ENCODE data around the gene TLR10.
"Not testable (repeated sequence)": the region's sequence is repeated elsewhere in the genome, so short reads cannot be mapped to it uniquely, and the experiment has no call there.

The TLR10 gene

GRCh38 chr4:38800366-38800765, 17.6 kb upstream of the TLR10 start:
- DNase-seq, result no peak

GRCh38 chr4:38795087-38795486, 12.3 kb upstream of the TLR10 start:
- DNase-seq, result no peak

DNA sequence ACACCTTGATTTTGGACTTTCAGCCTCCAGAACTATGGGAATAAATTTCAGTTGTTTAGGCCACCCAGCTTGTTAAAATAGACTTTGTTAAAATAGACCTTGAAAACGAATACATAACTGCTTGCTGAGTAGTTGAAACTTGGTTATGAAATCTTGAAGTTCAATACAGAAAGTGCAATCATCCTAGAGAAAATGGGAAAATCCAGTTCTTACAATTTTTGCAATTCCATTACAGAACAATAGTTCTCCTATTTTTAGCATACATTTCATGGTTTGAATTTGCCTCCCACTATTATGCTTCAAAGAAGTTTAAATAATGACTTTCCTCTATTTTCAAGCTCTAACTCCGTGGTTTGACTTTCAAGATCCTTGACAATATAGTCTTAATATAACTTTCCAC, 11.3 kb upstream of the TLR10 start:
- no peak for DNase-seq

DNA sequence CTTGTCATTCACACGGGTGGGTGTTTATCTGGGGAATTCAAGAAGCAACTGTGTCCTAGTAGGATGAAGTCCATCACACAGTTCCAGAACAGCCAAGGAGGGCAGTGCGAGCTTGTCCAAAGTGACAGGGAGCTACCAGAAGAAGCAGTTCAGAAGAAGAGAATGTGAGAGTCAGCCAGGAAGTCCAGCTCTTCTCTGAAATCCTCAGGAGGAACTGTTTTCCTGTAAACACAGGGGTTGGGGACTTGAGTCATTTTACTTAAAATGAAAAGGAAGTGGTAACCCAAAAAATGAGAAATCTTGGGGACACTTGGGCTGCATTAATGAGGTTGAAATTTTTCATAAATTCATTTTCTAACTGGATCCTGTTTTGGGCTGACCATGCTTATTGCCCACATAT, 8.2 kb upstream of the TLR10 start:
- no peak for DNase-seq

- peak; percentile 52 for DNase-seq
Measured at GRCh38 chr4:38788317-38788716, 5.5 kb upstream of the TLR10 start.

- DNase-seq, result no peak
Measured at GRCh38 chr4:38787693-38788092, 4.9 kb upstream of the TLR10 start.

- no peak for DNase-seq
Measured at GRCh38 chr4:38785901-38786402, 3.2 kb upstream of the TLR10 start.

DNA sequence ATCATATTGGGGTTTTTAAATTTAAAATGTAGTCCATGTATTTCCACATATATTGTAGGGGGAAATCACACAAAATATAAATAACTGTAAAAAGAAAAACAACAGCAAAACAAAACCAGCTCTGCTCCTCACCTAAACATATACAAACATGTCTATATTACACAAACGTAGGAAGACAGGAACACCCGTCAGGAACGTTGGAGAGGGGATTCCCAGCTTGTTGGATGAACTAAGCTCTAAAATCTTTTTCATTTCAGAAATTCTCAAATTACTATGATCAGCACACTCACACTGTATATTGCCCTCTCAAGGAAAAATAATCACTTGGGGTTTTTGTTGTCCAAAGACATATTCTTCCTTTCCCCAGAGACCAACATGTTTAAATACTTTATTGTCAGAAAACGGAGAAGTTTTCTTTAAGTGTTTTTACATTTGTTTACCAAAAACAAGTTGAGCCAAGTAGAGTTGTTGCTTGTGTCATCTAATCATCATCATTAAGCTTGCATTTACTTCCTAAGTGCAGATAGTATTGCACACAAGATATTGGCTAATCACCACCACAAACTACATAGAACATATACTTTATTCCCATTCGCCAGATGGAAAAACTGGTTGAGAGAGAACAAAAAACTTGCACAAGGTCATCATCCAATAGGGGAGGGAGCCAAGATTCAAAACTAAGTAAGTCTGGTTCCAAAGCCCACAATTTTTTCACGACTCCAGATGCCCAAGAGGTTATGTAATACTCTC, 2.4 kb upstream of the TLR10 start:
- no peak for DNase-seq

DNA sequence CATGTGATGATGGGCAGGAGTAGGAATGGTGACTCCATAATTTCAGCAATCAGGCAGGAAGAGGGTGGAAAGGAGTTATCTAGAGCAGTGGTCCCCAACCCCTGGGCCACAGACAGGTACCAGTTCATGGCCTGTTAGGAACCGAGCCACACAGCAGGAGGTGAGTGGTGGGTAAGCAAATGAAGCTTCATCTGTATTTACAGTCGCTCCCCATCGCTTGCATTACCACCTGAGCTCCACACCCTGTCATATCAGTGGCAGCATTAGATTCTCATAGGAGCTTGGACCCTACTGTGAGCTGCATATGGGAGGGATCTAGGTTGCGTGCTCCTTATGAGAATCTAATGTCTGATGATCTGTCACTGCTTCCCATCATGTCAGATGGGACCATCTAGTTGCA, 1.4 kb upstream of the TLR10 start:
- DNase-seq, result no peak

GRCh38 chr4:38783109-38783460, 295 bp upstream of the TLR10 start:
- DNase-seq, result no peak

- no peak for DNase-seq
Measured at GRCh38 chr4:38781854-38782261, 932 bp downstream of the TLR10 start.

GRCh38 chr4:38780833-38781484, 1.8 kb downstream of the TLR10 start:
- DNase-seq, result no peak

DNA sequence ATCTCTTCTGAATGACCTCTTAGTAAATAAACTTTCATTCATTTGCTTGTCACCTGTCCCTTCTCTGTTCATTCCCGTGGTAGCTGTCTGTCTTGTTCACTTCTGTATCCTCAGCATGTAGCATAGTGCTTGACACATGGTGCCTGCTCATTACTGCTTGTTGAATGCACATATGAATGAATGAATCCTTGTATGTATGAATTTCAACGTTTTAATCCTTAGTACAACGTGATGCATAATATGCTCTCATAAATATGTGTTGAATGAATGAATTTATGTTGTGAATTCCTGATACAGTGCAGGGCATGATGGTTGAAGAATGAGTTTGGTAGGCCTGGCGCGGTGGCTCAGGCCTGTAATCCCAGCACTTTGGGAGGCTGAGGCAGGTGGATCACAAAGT, 3.0 kb downstream of the TLR10 start:
- no peak for DNase-seq

GRCh38 chr4:38777925-38778324, 4.9 kb downstream of the TLR10 start:
- not testable (repeated sequence) for DNase-seq

GRCh38 chr4:38775326-38775725, 7.5 kb downstream of the TLR10 start:
- DNase-seq, result no peak

DNA sequence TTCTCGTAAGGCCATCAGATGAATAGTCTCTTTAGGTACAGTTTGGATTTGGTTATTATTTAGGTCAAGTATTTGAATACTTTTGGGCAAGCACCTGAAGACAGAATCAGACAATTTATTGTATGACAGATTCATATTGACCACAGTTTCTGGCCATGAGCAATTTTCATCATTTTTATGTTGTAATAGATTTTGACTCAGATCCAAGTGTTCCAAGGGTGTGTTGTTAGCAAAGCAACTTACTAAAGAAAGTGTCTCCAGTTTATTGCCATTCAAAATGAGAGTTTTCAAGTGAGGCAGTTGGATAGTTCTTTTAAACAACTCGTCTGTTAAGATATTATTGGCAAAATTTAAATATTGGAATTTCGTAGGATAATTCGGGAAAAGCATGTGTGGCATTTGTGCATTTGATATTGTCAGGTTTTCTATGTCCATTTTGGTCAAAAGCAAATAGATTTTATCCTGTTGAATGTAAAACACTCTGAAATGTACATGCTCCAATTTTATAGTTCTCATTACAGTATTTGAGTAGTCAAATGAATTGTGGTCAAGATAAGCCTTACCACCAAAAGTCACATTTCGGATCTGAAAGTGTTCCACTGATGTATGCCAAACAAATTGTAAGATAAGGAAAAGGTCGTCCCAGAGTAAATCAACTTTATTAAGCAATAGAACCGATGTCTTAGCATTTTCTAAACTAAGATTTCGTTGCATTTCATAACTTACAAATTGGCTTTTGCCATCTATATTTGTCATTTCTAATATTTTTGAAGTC, 8.4 kb downstream of the TLR10 start:
- no peak for DNase-seq

DNA sequence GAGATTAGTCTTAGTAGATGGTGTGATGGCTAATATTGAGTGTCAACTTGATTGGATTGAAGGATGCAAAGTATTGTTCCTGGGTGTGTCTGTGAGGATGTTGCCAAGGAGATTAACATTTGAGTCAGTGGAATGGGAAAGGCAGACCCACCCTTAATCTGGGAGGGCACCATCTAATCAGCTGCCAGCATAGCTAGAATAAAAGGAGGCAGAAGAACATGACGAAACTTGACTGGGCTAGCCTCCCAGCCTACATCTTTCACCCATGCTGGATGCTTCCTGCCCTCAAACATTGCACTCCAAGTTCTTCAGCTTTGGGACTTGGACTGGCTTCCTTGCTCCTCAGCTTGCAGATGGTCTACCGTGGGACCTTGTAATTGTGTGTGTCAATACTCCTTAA, 12.5 kb downstream of the TLR10 start:
- DNase-seq, result not testable (repeated sequence)

- DNase-seq, result no peak
Measured at GRCh38 chr4:38769857-38770256, 12.9 kb downstream of the TLR10 start.

- no peak for DNase-seq
Measured at GRCh38 chr4:38769441-38769840, 13.3 kb downstream of the TLR10 start.

DNA sequence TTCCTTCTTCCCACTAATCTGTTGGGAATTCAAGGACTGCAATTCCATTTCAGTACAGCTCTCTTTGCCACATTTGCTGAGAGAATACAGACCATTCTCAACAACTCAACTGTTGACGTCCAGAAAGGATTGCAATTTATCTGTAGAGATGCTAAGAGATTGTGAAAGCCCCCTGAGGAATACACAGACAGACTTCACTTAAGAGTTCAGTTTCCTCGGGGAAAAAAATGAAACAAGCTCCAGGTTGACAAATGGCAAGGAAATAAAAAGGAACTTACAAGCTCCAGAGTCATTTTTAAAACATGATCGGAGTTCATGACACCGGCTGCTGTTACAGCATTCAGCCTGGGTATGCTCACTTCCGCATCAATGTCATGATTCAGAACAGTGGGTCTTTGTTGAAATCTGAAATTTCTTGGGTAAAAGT, 13.8 kb downstream of the TLR10 start:
- DNase-seq, result peak; percentile 42

- not testable (repeated sequence) for DNase-seq
Measured at GRCh38 chr4:38766940-38767339, 15.8 kb downstream of the TLR10 start.

GRCh38 chr4:38765382-38765781, 17.4 kb downstream of the TLR10 start:
- peak; percentile 48 for DNase-seq

GRCh38 chr4:38764277-38764676, 18.5 kb downstream of the TLR10 start:
- DNase-seq, result no peak

DNA sequence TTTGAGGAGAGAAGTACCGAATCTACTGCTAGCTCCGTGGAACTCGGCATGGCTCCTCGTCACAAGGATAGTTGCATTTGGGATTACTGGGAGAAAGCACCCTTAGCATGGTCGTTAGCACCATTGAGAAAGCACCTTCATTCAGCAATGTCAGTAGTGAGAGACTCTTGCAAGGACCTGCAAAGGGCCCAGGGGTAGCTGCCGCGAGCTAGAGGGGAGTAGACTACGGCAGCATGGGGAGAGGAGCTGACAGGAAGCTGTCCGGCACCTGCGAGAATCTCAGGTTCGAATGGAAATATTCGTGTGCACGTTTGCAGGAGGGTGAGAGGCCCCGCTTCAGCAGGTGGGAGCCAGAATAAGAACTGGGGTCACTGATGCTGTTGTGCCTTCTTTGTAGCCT, 20.2 kb downstream of the TLR10 start:
- no peak for DNase-seq

Measured in fibroblast of skin of right biceps (primary cell).